Measurements from ENCODE around the gene CHST10.
"Not testable (repeated sequence)": the region's sequence is repeated elsewhere in the genome, so short reads cannot be mapped to it uniquely, and the experiment has no call there.

CHST10 gene, protein sequence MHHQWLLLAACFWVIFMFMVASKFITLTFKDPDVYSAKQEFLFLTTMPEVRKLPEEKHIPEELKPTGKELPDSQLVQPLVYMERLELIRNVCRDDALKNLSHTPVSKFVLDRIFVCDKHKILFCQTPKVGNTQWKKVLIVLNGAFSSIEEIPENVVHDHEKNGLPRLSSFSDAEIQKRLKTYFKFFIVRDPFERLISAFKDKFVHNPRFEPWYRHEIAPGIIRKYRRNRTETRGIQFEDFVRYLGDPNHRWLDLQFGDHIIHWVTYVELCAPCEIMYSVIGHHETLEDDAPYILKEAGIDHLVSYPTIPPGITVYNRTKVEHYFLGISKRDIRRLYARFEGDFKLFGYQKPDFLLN
- long read RNA-seq, transcript CHST10-201 (7 exons, 2,842 nt), result major isoform, 41 of 66 reads
- long read RNA-seq, partial matches to known transcripts, result 4 of 66 reads
- long read RNA-seq, other reads (novel, unspliced or antisense), result 20 of 66 reads

DNA sequence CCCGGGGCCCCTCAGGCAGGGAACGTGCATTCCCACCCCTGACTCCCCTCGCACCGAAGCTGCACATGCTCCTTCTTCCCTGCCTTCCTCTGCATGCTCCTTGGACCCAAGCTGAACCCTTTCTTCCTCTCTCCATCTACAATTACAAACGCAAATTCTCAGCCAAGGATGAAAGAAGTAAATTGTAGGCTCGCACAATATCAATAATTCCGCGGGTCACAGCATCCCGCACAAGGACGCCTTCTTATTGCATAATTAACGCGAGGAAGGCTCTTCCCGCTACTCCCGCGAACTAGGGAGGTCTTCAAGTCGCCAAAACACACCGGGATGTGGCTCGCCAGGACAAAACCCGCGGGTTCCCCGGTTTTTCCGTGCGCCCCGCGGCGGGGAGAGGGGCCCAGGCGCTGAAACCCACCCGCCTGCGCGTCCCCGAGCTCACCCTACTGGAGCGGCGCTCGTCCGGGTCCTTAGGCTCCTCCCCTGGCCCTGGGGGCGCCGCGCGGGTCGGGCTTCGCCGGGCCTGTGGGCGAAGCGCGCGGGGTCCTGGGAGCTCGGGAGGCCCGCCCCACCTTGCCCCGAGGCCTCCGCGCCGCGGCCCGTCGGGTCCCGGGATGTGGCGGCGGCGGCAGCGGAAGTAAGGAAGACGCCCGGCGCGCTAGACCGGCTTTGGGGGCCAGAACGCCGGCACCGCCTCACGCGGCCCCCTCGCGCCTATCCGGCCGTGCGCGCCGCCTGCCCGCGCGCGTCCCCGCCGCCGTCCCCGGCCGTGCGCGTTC, at the start of gene CHST10:
CHST10 (minus strand) TSS at position 734 of the 776 bp plus-strand sequence. CDS start 10,993 bp downstream, outside the sequence.
- Histone ChIP-seq H3K4me3 (replicated peaks; ENCODE audit: insufficient read depth, low read length) (peak within 1 kb of the TSS; percentile 64), H3K27me3 (ENCODE audit: insufficient read depth, poor library complexity, severe bottlenecking) (no peaks in the 10 kb centered on the region), H3K27ac (replicated peaks) (peak within 1 kb of the TSS; percentile 17; the same call in 1 of the 2 replicates)
- DNase-seq (ENCODE audit: low read depth in 1 of 2, low spot score in 1 of 2), result peak; percentile 20 to 25
- TF ChIP-seq GABPA (IDR thresholded peaks at IDR 0.05; ENCODE audit: low read depth) (no peak), CTCF (IDR thresholded peaks at IDR 0.05; ENCODE audit: insufficient read depth, low read length) (no peak)

- no peak overlapping the region for H3K27ac ChIP-seq (replicated peaks)
- DNase-seq (ENCODE audit: low read depth in 1 of 2, low spot score in 1 of 2), result no peak
- H3K4me3 ChIP-seq (replicated peaks; ENCODE audit: insufficient read depth, low read length), result no peak overlapping the region
- TF ChIP-seq CTCF (IDR thresholded peaks at IDR 0.05; ENCODE audit: insufficient read depth, low read length) (no peak), GABPA (IDR thresholded peaks at IDR 0.05; ENCODE audit: low read depth) (no peak), POLR2AphosphoS5 (IDR thresholded peaks at IDR 0.05; ENCODE audit: low read depth) (no peak), SPI1 (IDR thresholded peaks at IDR 0.05; ENCODE audit: borderline replicate concordance, low read depth) (no peak)
- TF ChIP-seq, protein P1, sequence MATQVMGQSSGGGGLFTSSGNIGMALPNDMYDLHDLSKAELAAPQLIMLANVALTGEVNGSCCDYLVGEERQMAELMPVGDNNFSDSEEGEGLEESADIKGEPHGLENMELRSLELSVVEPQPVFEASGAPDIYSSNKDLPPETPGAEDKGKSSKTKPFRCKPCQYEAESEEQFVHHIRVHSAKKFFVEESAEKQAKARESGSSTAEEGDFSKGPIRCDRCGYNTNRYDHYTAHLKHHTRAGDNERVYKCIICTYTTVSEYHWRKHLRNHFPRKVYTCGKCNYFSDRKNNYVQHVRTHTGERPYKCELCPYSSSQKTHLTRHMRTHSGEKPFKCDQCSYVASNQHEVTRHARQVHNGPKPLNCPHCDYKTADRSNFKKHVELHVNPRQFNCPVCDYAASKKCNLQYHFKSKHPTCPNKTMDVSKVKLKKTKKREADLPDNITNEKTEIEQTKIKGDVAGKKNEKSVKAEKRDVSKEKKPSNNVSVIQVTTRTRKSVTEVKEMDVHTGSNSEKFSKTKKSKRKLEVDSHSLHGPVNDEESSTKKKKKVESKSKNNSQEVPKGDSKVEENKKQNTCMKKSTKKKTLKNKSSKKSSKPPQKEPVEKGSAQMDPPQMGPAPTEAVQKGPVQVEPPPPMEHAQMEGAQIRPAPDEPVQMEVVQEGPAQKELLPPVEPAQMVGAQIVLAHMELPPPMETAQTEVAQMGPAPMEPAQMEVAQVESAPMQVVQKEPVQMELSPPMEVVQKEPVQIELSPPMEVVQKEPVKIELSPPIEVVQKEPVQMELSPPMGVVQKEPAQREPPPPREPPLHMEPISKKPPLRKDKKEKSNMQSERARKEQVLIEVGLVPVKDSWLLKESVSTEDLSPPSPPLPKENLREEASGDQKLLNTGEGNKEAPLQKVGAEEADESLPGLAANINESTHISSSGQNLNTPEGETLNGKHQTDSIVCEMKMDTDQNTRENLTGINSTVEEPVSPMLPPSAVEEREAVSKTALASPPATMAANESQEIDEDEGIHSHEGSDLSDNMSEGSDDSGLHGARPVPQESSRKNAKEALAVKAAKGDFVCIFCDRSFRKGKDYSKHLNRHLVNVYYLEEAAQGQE (IDR thresholded peaks at IDR 0.05; ENCODE audit: insufficient replicate concordance, low read depth), result no peak
- no peaks in the 10 kb centered on the region for H3K27me3 ChIP-seq (ENCODE audit: insufficient read depth, poor library complexity, severe bottlenecking)
Measured at GRCh38 chr2:100460904-100461530, 43.5 kb upstream of the CHST10 start.

GRCh38 chr2:100456357-100456756, 38.9 kb upstream of the CHST10 start:
- H3K27me3 ChIP-seq (ENCODE audit: insufficient read depth, poor library complexity, severe bottlenecking); H3K4me3 ChIP-seq (replicated peaks; ENCODE audit: insufficient read depth, low read length); DNase-seq (ENCODE audit: low read depth in 1 of 2, low spot score in 1 of 2); H3K27ac ChIP-seq (replicated peaks): not testable (repeated sequence)

DNA sequence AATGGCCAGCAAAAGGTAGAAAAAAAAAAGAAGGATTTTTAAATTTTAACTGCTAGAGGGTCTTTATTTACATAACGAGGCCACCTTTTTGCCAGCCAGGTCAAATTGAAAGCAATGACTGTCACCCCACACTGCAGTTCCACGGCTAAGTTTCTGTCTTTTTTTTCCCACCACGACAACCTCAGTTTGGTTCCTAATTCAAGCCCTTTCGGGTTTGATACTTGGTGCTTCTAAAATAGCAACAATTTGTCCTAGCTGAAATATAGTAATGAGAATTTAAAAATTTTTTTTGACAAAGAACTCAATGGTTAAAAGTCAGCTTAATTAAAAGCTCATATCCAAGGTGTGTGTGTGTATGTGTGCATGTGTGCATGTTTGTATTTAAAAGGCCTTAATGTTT, 36.4 kb upstream of the CHST10 start:
- TF ChIP-seq POLR2AphosphoS5 (IDR thresholded peaks at IDR 0.05; ENCODE audit: low read depth) (no peak), CTCF (IDR thresholded peaks at IDR 0.05; ENCODE audit: insufficient read depth, low read length) (no peak), GABPA (IDR thresholded peaks at IDR 0.05; ENCODE audit: low read depth) (no peak), SPI1 (IDR thresholded peaks at IDR 0.05; ENCODE audit: borderline replicate concordance, low read depth) (no peak)
- TF ChIP-seq, protein P1 (IDR thresholded peaks at IDR 0.05; ENCODE audit: insufficient replicate concordance, low read depth), result no peak
- no peak overlapping the region for H3K27ac ChIP-seq (replicated peaks)
- no peak for DNase-seq (ENCODE audit: low read depth in 1 of 2, low spot score in 1 of 2)
- no peaks in the 10 kb centered on the region for H3K27me3 ChIP-seq (ENCODE audit: insufficient read depth, poor library complexity, severe bottlenecking)
- H3K4me3 ChIP-seq (replicated peaks; ENCODE audit: insufficient read depth, low read length), result no peak overlapping the region
